ENCODE measurements around the gene HSH2D.
"Not testable (repeated sequence)": the region's sequence is repeated elsewhere in the genome, so short reads cannot be mapped to it uniquely, and the experiment has no call there.

Gene HSH2D

DNA sequence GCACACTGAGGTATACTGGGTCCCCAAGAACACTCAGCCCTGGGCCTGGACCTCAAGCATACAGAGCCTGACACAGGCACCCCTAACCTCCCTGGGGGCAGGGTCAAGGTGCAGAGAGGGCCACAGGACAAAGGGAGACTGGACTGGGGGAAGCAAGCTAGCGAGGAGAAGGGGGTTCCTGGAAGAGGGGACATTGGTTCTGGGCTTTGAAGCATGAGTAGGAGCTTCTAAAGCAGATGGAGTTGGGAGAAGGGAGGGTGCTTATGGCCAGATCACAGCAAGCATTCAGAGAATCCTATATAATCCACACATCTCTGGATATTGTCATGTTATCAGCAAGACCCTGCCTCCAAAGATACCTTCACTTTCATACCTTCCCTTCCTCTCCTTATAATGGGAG lies 26.6 kb downstream of the HSH2D start:
- no peaks in the 10 kb centered on the region for H3K27me3 ChIP-seq (ENCODE audit: insufficient read depth, poor library complexity, severe bottlenecking)
- no peak for DNase-seq (ENCODE audit: low read depth in 1 of 2, low spot score in 1 of 2)
- no peak for TF ChIP-seq GABPA (IDR thresholded peaks at IDR 0.05; ENCODE audit: low read depth)
- TF ChIP-seq, protein P1, sequence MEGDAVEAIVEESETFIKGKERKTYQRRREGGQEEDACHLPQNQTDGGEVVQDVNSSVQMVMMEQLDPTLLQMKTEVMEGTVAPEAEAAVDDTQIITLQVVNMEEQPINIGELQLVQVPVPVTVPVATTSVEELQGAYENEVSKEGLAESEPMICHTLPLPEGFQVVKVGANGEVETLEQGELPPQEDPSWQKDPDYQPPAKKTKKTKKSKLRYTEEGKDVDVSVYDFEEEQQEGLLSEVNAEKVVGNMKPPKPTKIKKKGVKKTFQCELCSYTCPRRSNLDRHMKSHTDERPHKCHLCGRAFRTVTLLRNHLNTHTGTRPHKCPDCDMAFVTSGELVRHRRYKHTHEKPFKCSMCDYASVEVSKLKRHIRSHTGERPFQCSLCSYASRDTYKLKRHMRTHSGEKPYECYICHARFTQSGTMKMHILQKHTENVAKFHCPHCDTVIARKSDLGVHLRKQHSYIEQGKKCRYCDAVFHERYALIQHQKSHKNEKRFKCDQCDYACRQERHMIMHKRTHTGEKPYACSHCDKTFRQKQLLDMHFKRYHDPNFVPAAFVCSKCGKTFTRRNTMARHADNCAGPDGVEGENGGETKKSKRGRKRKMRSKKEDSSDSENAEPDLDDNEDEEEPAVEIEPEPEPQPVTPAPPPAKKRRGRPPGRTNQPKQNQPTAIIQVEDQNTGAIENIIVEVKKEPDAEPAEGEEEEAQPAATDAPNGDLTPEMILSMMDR (IDR thresholded peaks at IDR 0.05; ENCODE audit: insufficient read depth, low read length) = no peak
- TF ChIP-seq SPI1 (IDR thresholded peaks at IDR 0.05; ENCODE audit: borderline replicate concordance, low read depth) = no peak
- TF ChIP-seq POLR2AphosphoS5 (IDR thresholded peaks at IDR 0.05; ENCODE audit: low read depth) = no peak
- TF ChIP-seq, protein P2, sequence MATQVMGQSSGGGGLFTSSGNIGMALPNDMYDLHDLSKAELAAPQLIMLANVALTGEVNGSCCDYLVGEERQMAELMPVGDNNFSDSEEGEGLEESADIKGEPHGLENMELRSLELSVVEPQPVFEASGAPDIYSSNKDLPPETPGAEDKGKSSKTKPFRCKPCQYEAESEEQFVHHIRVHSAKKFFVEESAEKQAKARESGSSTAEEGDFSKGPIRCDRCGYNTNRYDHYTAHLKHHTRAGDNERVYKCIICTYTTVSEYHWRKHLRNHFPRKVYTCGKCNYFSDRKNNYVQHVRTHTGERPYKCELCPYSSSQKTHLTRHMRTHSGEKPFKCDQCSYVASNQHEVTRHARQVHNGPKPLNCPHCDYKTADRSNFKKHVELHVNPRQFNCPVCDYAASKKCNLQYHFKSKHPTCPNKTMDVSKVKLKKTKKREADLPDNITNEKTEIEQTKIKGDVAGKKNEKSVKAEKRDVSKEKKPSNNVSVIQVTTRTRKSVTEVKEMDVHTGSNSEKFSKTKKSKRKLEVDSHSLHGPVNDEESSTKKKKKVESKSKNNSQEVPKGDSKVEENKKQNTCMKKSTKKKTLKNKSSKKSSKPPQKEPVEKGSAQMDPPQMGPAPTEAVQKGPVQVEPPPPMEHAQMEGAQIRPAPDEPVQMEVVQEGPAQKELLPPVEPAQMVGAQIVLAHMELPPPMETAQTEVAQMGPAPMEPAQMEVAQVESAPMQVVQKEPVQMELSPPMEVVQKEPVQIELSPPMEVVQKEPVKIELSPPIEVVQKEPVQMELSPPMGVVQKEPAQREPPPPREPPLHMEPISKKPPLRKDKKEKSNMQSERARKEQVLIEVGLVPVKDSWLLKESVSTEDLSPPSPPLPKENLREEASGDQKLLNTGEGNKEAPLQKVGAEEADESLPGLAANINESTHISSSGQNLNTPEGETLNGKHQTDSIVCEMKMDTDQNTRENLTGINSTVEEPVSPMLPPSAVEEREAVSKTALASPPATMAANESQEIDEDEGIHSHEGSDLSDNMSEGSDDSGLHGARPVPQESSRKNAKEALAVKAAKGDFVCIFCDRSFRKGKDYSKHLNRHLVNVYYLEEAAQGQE (IDR thresholded peaks at IDR 0.05; ENCODE audit: insufficient replicate concordance, low read depth) = no peak
- peak overlapping the region; percentile 82 for H3K27ac ChIP-seq (replicated peaks)
- no peak overlapping the region for H3K4me3 ChIP-seq (replicated peaks; ENCODE audit: insufficient read depth, low read length)

DNA sequence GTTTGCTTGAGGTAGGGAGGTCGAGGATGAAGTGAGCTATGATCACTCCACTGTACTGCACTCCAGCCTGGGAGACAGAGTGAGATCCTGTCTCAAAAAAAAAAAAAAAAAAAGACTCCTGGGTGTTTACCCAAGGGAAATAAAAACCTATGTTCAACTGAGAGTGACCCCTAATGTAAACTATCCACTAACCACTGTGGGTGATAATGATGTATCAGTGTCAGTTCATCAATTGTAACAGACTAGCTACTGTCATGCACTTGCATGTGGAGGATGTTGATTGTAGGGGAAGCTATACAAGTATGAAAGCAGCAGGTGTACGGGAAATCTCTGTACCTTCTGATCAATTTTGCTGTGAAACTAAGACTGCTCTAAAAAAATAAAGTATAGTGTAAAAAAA lies 32.5 kb downstream of the HSH2D start:
- DNase-seq (ENCODE audit: low read depth in 1 of 2, low spot score in 1 of 2) = no peak
- no peaks in the 10 kb centered on the region for H3K27me3 ChIP-seq (ENCODE audit: insufficient read depth, poor library complexity, severe bottlenecking)
- no peak overlapping the region for H3K4me3 ChIP-seq (replicated peaks; ENCODE audit: insufficient read depth, low read length)
- H3K27ac ChIP-seq (replicated peaks) = no peak overlapping the region
- no peak for TF ChIP-seq GABPA (IDR thresholded peaks at IDR 0.05; ENCODE audit: low read depth)
- TF ChIP-seq SPI1 (IDR thresholded peaks at IDR 0.05; ENCODE audit: borderline replicate concordance, low read depth) = no peak

DNA sequence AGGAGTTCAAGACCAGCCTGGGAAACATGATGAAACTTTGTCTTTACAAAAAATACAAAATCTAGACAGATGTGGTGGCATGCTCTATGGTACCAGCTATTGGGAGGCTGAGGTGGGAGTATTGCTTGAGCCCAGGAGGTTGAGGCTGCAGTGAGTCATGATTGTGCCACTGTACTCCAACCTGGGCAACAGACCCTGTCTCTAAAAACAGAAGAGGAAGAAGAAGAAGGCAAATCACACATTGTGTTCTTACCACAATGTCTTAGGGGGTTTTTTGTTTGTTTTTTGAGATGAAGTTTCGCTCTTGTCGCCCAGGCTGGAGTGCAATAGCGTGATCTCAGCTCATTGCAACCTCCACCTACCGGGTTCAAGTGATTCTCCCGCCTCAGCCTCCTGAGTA lies 35.4 kb downstream of the HSH2D start:
- not testable (repeated sequence) for H3K27me3 ChIP-seq (ENCODE audit: insufficient read depth, poor library complexity, severe bottlenecking); H3K27ac ChIP-seq (replicated peaks); H3K4me3 ChIP-seq (replicated peaks; ENCODE audit: insufficient read depth, low read length)
- peak in 1 of 2 experiments; percentile 26 for DNase-seq (ENCODE audit: low read depth in 1 of 2, low spot score in 1 of 2)

DNA sequence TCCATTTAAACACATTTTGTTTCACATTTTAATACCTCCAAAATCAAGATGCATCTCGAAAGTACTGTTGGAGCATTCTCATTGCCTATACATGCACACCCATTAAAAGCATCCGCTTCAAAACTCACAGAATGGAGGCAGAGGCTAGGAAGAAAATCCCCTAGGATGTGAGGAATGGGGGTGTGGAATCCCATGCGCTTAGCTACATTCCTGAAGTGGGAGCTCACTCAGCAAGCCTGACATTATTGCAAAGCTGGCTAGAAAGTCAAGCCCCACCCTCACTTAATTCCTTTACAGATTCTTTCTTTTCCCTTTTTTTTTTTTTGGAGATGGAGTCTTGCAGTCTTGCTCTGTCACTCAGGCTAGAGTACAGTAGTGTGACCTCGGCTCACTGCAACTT lies 37.1 kb downstream of the HSH2D start:
- H3K27me3 ChIP-seq (ENCODE audit: insufficient read depth, poor library complexity, severe bottlenecking) = no peaks in the 10 kb centered on the region
- no peak for DNase-seq (ENCODE audit: low read depth in 1 of 2, low spot score in 1 of 2)
- no peak overlapping the region for H3K4me3 ChIP-seq (replicated peaks; ENCODE audit: insufficient read depth, low read length)
- H3K27ac ChIP-seq (replicated peaks) = no peak overlapping the region
- TF ChIP-seq SPI1 (IDR thresholded peaks at IDR 0.05; ENCODE audit: borderline replicate concordance, low read depth) (no peak), POLR2AphosphoS5 (IDR thresholded peaks at IDR 0.05; ENCODE audit: low read depth) (no peak), GABPA (IDR thresholded peaks at IDR 0.05; ENCODE audit: low read depth) (no peak)
- TF ChIP-seq, protein P1 (IDR thresholded peaks at IDR 0.05; ENCODE audit: insufficient read depth, low read length) = no peak
- TF ChIP-seq, protein P2 (IDR thresholded peaks at IDR 0.05; ENCODE audit: insufficient replicate concordance, low read depth) = no peak

DNA sequence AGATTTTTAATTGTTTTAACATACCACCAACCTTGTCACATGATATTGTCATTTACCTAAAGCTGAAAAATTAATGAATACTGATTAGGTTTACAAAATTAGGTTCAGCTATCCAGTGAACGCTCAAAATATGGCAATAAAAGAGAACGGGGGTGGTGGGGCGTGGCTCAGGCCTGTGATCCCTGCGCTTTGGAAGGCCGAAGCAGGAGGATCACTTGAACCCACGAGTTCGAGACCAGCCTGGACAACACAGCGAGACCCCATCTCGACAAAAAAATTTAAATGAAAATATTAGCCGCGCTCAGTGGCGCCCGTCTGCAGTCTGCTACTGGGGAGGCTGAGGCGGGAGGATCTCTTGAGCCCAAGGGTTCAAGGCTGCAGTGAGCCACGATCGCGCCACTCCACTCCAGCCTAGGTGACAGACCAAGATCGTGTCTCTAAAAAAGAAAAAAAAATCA lies 41.2 kb downstream of the HSH2D start:
- TF ChIP-seq, protein P2 (IDR thresholded peaks at IDR 0.05; ENCODE audit: insufficient replicate concordance, low read depth) = no peak
- TF ChIP-seq GABPA (IDR thresholded peaks at IDR 0.05; ENCODE audit: low read depth) = no peak
- no peak for TF ChIP-seq SPI1 (IDR thresholded peaks at IDR 0.05; ENCODE audit: borderline replicate concordance, low read depth)
- TF ChIP-seq, protein P1 (IDR thresholded peaks at IDR 0.05; ENCODE audit: insufficient read depth, low read length) = no peak
- no peak for TF ChIP-seq POLR2AphosphoS5 (IDR thresholded peaks at IDR 0.05; ENCODE audit: low read depth)
- H3K27me3 ChIP-seq (ENCODE audit: insufficient read depth, poor library complexity, severe bottlenecking) = no peaks in the 10 kb centered on the region
- peak overlapping the region; percentile 87 for H3K4me3 ChIP-seq (replicated peaks; ENCODE audit: insufficient read depth, low read length)
- DNase-seq (ENCODE audit: low read depth in 1 of 2, low spot score in 1 of 2) = no peak
- H3K27ac ChIP-seq (replicated peaks) = peak overlapping the region; percentile 49
